Kidney epithelial cell (primary cell): ENCODE results near the gene SLC46A1. TPM values are rescaled to one million over a fixed set of nuclear protein-coding genes. Genes with fewer than 3 reads are reported as not detected.

Source experiments
- DNase-seq: peaks from one replicate; pipeline ENCODE4 v3.0.0-alpha.2; 2010; ENCODE audit warnings: low read depth
- H3K27me3 ChIP-seq: 2 replicates; pipeline ENCODE4 v1.6.0; 2011; ENCODE audit warnings: low read length; ENCODE audit not compliant: control insufficient read depth, insufficient read depth
- H3K36me3 ChIP-seq: 2 replicates; pipeline ENCODE4 v1.5.1; 2011; ENCODE audit warnings: low read length; ENCODE audit not compliant: control insufficient read depth, insufficient read depth
- H3K4me3 ChIP-seq: 2 replicates; pipeline ENCODE4 v1.5.1; 2011; ENCODE audit warnings: low read depth, mild to moderate bottlenecking, control low read depth, low read length
- CTCF ChIP-seq: IDR thresholded peaks from 2 replicates; pipeline ENCODE4 v1.5.1; 2011; ENCODE audit warnings: mild to moderate bottlenecking, moderate library complexity, low read length, control low read depth, inconsistent platforms; ENCODE audit not compliant: insufficient read depth, poor library complexity, severe bottlenecking
- total RNA-seq: library from RNA; depleted of rRNA; stranded (reverse); fragments of >200 nt; gene quantifications from 2 replicates; pipeline ENCODE4 v1.2.3, GENCODE V29; 2015

Gene SLC46A1
- total RNA-seq, 1 donor from 2014 or later: 6.2 TPM

- TF ChIP-seq CTCF: no peak
- DNase-seq: no peak
- Histone ChIP-seq H3K4me3 (no peak overlapping the region), H3K36me3 (peaks cover 7% of the 10 kb centered on the region), H3K27me3 (no peaks in the 10 kb centered on the region)
These were observed 60.4 kb downstream of the SLC46A1 start for GRCh38 chr17:28345419-28346198.

Other genes starting within 250 kb of the SLC46A1 start
- 25.1 and 25.6 TPM in 2 replicates for gene TMEM97, start 87.0 kb downstream of the SLC46A1 start, total RNA-seq
- 39.7 and 40.0 TPM in 2 replicates for gene IFT20, start 70.7 kb downstream of the SLC46A1 start, total RNA-seq
- 85.9 and 99.7 TPM in 2 replicates for gene TNFAIP1, start 70.5 kb downstream of the SLC46A1 start, total RNA-seq
- gene POLDIP2, start 48.7 kb downstream of the SLC46A1 start, total RNA-seq: 103 and 118 TPM in 2 replicates
- gene SEBOX, start 41.0 kb downstream of the SLC46A1 start, total RNA-seq: not detected in 2 replicates
- 0.27 TPM in 1 of 2 replicates, not detected in the other for gene VTN, start 35.9 kb downstream of the SLC46A1 start, total RNA-seq
- 10.1 and 12.0 TPM in 2 replicates for gene SARM1, start 34.5 kb downstream of the SLC46A1 start, total RNA-seq
- not detected in 2 replicates for gene SLC13A2, start 67.4 kb upstream of the SLC46A1 start, total RNA-seq
- gene FOXN1, start 100.1 kb upstream of the SLC46A1 start, total RNA-seq: not detected in 2 replicates
- 40.6 and 49.4 TPM in 2 replicates for gene UNC119, start 146.4 kb upstream of the SLC46A1 start, total RNA-seq
- 52.9 and 65.2 TPM in 2 replicates for gene PIGS, start 165.3 kb upstream of the SLC46A1 start, total RNA-seq
- gene ALDOC, start 170.7 kb upstream of the SLC46A1 start, total RNA-seq: 20.8 and 30.3 TPM in 2 replicates
- 8.4 and 9.7 TPM in 2 replicates for gene SPAG5, start 192.8 kb upstream of the SLC46A1 start, total RNA-seq
- gene RSKR, start 208.0 kb upstream of the SLC46A1 start, total RNA-seq: 2.3 and 12.2 TPM in 2 replicates
- 116 and 124 TPM in 2 replicates for gene BLTP2, start 238.9 kb upstream of the SLC46A1 start, total RNA-seq